Right lobe of liver (tissue), 6 donors: ENCODE results near the gene SIDT2. TPM values are rescaled to one million over a fixed set of nuclear protein-coding genes. Genes with fewer than 3 reads are reported as not detected.
"Not testable (repeated sequence)": the region's sequence is repeated elsewhere in the genome, so short reads cannot be mapped to it uniquely, and the experiment has no call there.

Experiments used
- ATAC-seq, 4 donors: fragments of 200-7000 bp; cut with Tn5 transposase; one replicate each; pipeline ENCODE4 v1.9.1; 2020; ENCODE audit warnings: mild to moderate bottlenecking in 4 of 4, moderate library complexity in 4 of 4
- DNase-seq, 3 donors: peaks; one replicate each; pipeline ENCODE4 v3.0.0-alpha.2; 2020
- H3K27ac ChIP-seq, 3 donors: fragments of 200-600 bp; one replicate each; pipeline ENCODE4 v1.8.0; 2022
- H3K27me3 ChIP-seq, 2 donors: fragments of 200-600 bp; one replicate each; pipeline ENCODE4 v1.8.0; 2022
- H3K36me3 ChIP-seq, 4 donors: fragments of 200-600 bp; sonication (generic) in 1 of 4; one replicate each; pipeline versions ENCODE4 v1.5.1 to v1.8.0; 2017 to 2022; ENCODE audit warnings: control low read depth in 1 of 4
- H3K4me1 ChIP-seq, 4 donors: fragments of 200-600 bp; sonication (generic) in 1 of 4; one replicate each; pipeline versions ENCODE4 v1.5.1 to v1.8.0; 2017 to 2022; ENCODE audit warnings: control low read depth in 1 of 4
- H3K4me3 ChIP-seq, 3 donors: fragments of 200-600 bp; one replicate each; pipeline ENCODE4 v1.8.0; 2022
- H3K9me3 ChIP-seq, 4 donors: fragments of 200-600 bp; sonication (generic) in 1 of 4; one replicate each; pipeline versions ENCODE4 v1.5.1 to v1.8.0; 2017 to 2022; ENCODE audit warnings: control low read depth in 1 of 4
- POLR2A ChIP-seq: fragments of 450-650 bp; IDR thresholded peaks from one replicate; pipeline ENCODE4 v1.6.1; 2017; ENCODE audit warnings: antibody characterized with exemption, mild to moderate bottlenecking
- WGBS: methylation state at CpG from one replicate; pipeline ENCODE4 v1.1.6; 2018; ENCODE audit warnings: low coverage, low lambda C conversion rate; ENCODE audit not compliant: insufficient coverage; ENCODE audit errors: missing lambda C conversion rate; 5-methylcytosine and 5-hydroxymethylcytosine counted together
- intact Hi-C, 2 donors: fragments of 100-400 bp; cut with DNase I; formaldehyde crosslinking; loops; one replicate each; pipeline versions ENCODE4 v1.11.2 to v1.14.1; 2022
- total RNA-seq, 6 experiments: library from RNA; depleted of rRNA in 2 of 6; stranded (reverse); fragments of >200 nt in 2 of 6; fragmentation: NEBNext Ultra II Directional in 3 of 6; extraction: Animal tissue kit (Norgen Biotek cat#: 25700) in 3 of 6; gene quantifications; one replicate each; pipeline versions ENCODE4 v1.1.0 to v1.2.4, GENCODE V29; 2016 to 2023
- TF ChIP-seq, protein P1 (sequence below), 4 donors: fragments of 200-600 bp in 3 of 4; fragments of 450-650 bp in 1 of 4; IDR thresholded peaks; one replicate each; pipeline versions ENCODE4 v1.5.1 to v1.8.0; 2016 to 2022; ENCODE audit warnings: antibody characterized with exemption in 4 of 4, mild to moderate bottlenecking in 2 of 4
- donor health status: DM: no; HTN: yes; CAD: no.
- donor health status: DM: no; HTN: no; CAD: no.
- donor health status: DM: no; HTN: no; CAD: no.
- donor health status: DM: no; HTN: yes; CAD: no.
- donor health status: DM: no; HTN: yes; CAD: no.

SIDT2 gene
- total RNA-seq, 6 experiments from 2014 or later = 24.6 to 49.9 (median 35.5) TPM

DNA sequence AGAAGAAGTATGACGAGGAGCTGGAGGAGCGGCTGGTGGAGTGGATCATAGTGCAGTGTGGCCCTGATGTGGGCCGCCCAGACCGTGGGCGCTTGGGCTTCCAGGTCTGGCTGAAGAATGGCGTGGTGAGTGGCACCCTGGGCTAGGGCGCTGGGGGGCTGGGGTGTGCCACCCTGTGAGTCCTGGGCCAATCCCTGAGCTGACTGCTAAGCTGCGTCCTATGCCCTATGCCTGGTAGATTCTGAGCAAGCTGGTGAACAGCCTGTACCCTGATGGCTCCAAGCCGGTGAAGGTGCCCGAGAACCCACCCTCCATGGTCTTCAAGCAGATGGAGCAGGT lies 24.5 kb downstream of the SIDT2 start:
- Histone ChIP-seq H3K4me3 (peak overlapping the region in 1 of 3 donors; percentile 22), H3K27ac (no peak overlapping the region), H3K27me3 (no peaks in the 10 kb centered on the region), H3K9me3 (no peaks in the 10 kb centered on the region), H3K36me3 (peaks cover 0 to 9% (median 1%) of the 10 kb centered on the region in 4 donors), H3K4me1 (no peaks in the 10 kb centered on the region)
- 100% methylated on average over 2 of the region's 10 CpGs for WGBS
- ATAC-seq (no peak), DNase-seq (no peak)
- no peak for TF ChIP-seq POLR2A
- TF ChIP-seq, protein P1, sequence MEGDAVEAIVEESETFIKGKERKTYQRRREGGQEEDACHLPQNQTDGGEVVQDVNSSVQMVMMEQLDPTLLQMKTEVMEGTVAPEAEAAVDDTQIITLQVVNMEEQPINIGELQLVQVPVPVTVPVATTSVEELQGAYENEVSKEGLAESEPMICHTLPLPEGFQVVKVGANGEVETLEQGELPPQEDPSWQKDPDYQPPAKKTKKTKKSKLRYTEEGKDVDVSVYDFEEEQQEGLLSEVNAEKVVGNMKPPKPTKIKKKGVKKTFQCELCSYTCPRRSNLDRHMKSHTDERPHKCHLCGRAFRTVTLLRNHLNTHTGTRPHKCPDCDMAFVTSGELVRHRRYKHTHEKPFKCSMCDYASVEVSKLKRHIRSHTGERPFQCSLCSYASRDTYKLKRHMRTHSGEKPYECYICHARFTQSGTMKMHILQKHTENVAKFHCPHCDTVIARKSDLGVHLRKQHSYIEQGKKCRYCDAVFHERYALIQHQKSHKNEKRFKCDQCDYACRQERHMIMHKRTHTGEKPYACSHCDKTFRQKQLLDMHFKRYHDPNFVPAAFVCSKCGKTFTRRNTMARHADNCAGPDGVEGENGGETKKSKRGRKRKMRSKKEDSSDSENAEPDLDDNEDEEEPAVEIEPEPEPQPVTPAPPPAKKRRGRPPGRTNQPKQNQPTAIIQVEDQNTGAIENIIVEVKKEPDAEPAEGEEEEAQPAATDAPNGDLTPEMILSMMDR (IDR thresholded peaks at IDR 0.05) = no peak
- intact Hi-C loops = no loop called here

DNA sequence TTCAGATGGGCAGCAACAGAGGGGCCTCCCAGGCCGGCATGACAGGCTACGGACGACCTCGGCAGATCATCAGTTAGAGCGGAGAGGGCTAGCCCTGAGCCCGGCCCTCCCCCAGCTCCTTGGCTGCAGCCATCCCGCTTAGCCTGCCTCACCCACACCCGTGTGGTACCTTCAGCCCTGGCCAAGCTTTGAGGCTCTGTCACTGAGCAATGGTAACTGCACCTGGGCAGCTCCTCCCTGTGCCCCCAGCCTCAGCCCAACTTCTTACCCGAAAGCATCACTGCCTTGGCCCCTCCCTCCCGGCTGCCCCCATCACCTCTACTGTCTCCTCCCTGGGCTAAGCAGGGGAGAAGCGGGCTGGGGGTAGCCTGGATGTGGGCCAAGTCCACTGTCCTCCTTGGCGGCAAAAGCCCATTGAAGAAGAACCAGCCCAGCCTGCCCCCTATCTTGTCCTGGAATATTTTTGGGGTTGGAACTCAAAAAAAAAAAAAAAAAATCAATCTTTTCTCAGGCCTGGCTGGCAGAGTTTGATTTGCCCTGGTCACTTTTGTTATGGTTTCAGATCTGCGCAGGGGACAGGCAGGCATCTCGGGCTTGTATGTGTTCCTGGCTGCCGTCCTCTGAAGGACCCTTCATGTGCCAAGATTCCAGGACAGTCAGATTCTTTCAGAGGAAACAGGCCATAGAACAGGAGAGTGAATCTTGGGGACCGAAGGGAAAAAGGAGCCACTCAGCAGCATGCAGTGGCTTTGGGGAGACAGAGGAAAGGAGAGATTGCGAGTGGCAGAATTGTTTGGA lies 25.9 kb downstream of the SIDT2 start:
- Histone ChIP-seq H3K36me3 (peaks cover 0 to 9% (median 1%) of the 10 kb centered on the region in 4 donors), H3K27ac (no peak overlapping the region), H3K4me3 (no peak overlapping the region), H3K9me3 (no peaks in the 10 kb centered on the region), H3K4me1 (no peaks in the 10 kb centered on the region), H3K27me3 (no peaks in the 10 kb centered on the region)
- intact Hi-C loops = loop anchor here in 1 of 2 donors (5.0 kb wide), 1 partner anchor 72 kb away; no protein-coding TSS in a partner anchor
- 84% methylated on average over 7 of the region's 17 CpGs for WGBS
- no peak for DNase-seq
- no peak for TF ChIP-seq POLR2A
- TF ChIP-seq, protein P1 (IDR thresholded peaks at IDR 0.05) = no peak
- ATAC-seq = no peak

DNA sequence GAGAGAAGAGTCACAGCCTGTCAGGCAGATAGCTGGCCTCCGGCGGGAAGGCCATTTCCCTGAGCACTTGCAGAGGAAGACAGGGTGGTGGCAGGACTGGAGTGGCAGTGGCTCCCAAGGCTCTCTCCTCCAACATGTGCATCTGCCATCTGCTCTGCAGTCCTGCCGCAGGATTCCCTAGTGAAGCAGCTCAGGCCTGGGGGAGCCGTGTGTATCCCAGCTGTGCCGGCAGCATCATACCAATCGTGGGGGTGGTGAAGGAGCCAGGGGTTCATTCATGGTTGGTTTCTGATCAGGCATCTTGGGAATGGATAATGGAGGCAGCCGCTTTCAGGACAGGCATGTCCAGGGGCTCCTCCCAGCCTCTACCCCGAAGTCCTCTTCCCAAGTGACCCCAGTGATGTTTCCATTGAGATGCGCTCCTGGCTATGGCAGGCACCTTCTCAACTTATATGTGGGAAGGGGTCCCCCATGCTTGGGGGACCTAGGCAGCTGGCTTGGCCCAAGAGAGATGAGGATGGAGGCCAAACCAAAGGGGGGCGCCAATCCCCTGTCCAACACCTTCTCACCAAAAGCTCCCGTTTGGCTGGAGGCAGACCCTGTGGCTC lies 26.8 kb downstream of the SIDT2 start:
- H3K27me3 ChIP-seq = no peaks in the 10 kb centered on the region
- ATAC-seq (no peak), DNase-seq (no peak)
- H3K9me3 ChIP-seq = no peaks in the 10 kb centered on the region
- no peak overlapping the region for H3K4me3 ChIP-seq
- H3K27ac ChIP-seq = no peak overlapping the region
- peaks cover 0 to 9% (median 1%) of the 10 kb centered on the region in 4 donors for H3K36me3 ChIP-seq
- TF ChIP-seq, protein P1 (IDR thresholded peaks at IDR 0.05) = no peak
- no peak for TF ChIP-seq POLR2A
- no peaks in the 10 kb centered on the region for H3K4me1 ChIP-seq
- intact Hi-C loops = loop anchor here in 1 of 2 donors (5.0 kb wide), 1 partner anchor 73 kb away; no protein-coding TSS in a partner anchor
- WGBS = 72% methylated on average over 3 of the region's 11 CpGs

DNA sequence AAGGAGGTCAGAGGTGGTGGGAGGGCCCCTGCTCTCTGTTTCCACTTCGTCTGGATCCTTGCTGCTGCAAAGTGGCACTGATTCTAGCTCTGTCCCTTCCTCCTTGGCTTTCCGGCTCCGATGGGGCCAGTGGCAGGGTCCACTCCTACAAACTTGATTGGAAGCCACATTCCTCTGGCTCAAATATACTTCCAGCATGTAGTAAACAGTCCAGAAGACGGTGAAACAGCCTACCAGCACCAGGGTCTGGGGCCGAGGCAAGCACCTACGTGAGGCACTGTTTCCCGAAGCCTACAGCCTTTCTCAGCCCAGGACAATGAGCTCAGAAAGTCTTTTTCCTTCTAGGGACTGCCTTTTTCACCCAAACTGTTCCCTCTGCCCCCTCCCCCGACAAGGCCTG lies 27.6 kb downstream of the SIDT2 start:
- WGBS = 57% methylated on average over 1 of the region's 8 CpGs
- H3K36me3 ChIP-seq, H3K27ac ChIP-seq, H3K4me3 ChIP-seq, DNase-seq, H3K4me1 ChIP-seq, H3K27me3 ChIP-seq, H3K9me3 ChIP-seq, ATAC-seq: not testable (repeated sequence)
- intact Hi-C loops = loop anchor here in 1 of 2 donors (5.0 kb wide), 1 partner anchor 74 kb away; no protein-coding TSS in a partner anchor

DNA sequence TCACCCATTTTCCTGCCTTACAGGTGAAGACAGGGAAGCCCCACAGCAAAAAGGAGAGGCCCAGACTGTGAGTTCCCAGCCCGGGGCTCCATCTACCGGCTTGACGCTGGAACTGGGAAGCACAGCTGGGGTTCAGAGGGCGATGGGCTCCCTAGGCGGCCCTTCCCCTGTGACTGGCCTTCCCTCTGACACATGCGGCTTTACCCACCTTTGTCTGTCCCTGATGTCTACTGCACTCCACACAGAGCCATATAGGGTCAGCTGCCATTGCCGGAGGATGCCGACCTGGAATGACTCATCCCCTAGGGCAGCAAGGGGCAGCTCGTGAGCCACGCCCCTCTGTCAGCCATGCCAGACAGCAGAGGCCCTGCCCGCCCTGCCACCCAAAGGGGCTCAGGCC lies 28.3 kb downstream of the SIDT2 start:
- intact Hi-C loops = loop anchor here in 1 of 2 donors (5.0 kb wide), 1 partner anchor 75 kb away; no protein-coding TSS in a partner anchor

DNA sequence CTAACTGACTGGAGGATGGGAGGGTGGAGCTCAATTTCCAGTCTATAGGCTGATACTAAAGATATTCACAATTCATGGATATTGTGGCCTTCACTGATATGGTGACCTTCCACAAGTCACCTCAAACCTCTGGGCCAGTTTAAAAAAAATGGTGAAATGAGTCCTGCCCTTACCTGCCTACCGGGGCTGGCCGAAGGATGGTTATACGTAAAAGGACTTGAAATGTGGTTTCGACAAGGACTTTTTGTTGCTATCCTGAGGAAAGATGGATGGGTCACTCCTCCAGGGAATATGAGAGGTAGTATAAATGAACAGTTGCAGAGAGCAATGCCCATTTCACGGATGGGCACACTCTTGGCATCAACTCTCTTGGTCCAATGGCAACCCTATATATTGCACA lies 28.9 kb downstream of the SIDT2 start:
- intact Hi-C loops = loop anchor here in 1 of 2 donors (5.0 kb wide), 1 partner anchor 75 kb away; no protein-coding TSS in a partner anchor
- not testable (repeated sequence) for H3K4me1 ChIP-seq, DNase-seq, H3K27me3 ChIP-seq, H3K9me3 ChIP-seq, H3K27ac ChIP-seq, H3K4me3 ChIP-seq, H3K36me3 ChIP-seq, ATAC-seq
- WGBS = 86% methylated on average over 5 of the region's 5 CpGs

More for the DNA sequence above, 28.3 kb downstream of the SIDT2 start:
- H3K4me3 ChIP-seq, H3K36me3 ChIP-seq, H3K9me3 ChIP-seq, H3K4me1 ChIP-seq, DNase-seq, H3K27me3 ChIP-seq, H3K27ac ChIP-seq: not testable (repeated sequence)
- whole genome bisulfite sequencing = no CpG with 5 or more reads among the region's 11 CpGs
- ATAC-seq = peak; percentile 7 to 19 (median 16)

DNA sequence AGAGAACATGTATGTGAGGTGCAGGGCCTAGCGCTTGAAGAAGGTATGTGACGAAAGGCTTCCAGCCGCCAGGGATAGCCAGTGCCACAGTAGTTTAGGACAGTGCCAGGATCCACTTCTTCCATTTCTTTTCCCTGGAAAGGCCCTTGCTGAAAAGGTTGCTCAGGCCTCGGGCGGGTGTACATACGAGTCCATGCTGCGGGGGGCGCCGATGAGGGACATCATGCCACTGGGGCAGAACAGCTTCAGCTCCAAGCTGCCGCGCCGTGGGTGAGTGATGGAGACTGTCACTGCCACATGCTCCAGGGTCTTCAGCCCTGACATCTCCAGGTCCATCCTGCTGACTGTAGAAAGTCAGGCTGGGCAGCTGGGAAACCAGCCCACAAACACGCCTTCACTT lies 30.2 kb downstream of the SIDT2 start:
- peak in 1 of 3 donors; percentile 54 for DNase-seq
- WGBS = no CpG with 5 or more reads among the region's 13 CpGs
- not testable (repeated sequence) for H3K4me1 ChIP-seq, H3K9me3 ChIP-seq, ATAC-seq, H3K4me3 ChIP-seq, H3K27me3 ChIP-seq, H3K27ac ChIP-seq
- intact Hi-C loops = loop anchor here in 1 of 2 donors (5.0 kb wide), 1 partner anchor 76 kb away; no protein-coding TSS in a partner anchor
- H3K36me3 ChIP-seq = peaks cover 0 to 17% (median 6%) of the 10 kb centered on the region in 4 donors
